ENCODE measurements around the gene CTXND1.

GRCh38 chr15:80292079-80292478 is 40.1 kb upstream of the CTXND1 start:
- no peak for TF ChIP-seq EZH2 (IDR thresholded peaks at IDR 0.05; ENCODE audit: insufficient read depth, poor library complexity, severe bottlenecking)
- no peak for TF ChIP-seq EZH2phosphoT487 (IDR thresholded peaks at IDR 0.05; ENCODE audit: insufficient read depth, low read depth)

All from GM23248 (cell line).